ENCODE results near the gene ZBTB17. TPM values are rescaled to one million over a fixed set of nuclear protein-coding genes. Genes with fewer than 3 reads are reported as not detected.

ZBTB17 gene
- total RNA-seq, 1 donor from 2014 or later: 19.5 TPM

GRCh38 chr1:15958111-15958510 lies 17.8 kb downstream of the ZBTB17 start:
- Mint-ChIP-seq H3K4me3 (no peak overlapping the region), H3K9me3 (no peaks in the 10 kb centered on the region), H3K27me3 (ENCODE audit: insufficient read depth, low read depth) (peaks cover 4% of the 10 kb centered on the region), H3K4me1 (peaks cover 64% of the 10 kb centered on the region), H3K27ac (no peak overlapping the region), H3K36me3 (peaks cover 4% of the 10 kb centered on the region)
- Histone ChIP-seq H3K4me2 (no peak overlapping the region), H3K9me3 (ENCODE audit: low read depth) (no peaks in the 10 kb centered on the region), H3K4me3 (no peak overlapping the region), H3K27ac (no peak overlapping the region), H3K9ac (no peak overlapping the region), H2AFZ (replicated peaks) (no peak overlapping the region), H3K79me2 (ENCODE audit: low read depth) (peaks cover 26% of the 10 kb centered on the region), H3K27me3 (peaks cover 20% of the 10 kb centered on the region), H4K20me1 (ENCODE audit: low read depth) (peaks cover 95% of the 10 kb centered on the region), H3F3A (ENCODE audit: low read depth) (peaks cover 23% of the 10 kb centered on the region), H3K36me3 (no peaks in the 10 kb centered on the region), H3K4me1 (peaks cover 12% of the 10 kb centered on the region)
- TF ChIP-seq EZH2 (IDR thresholded peaks at IDR 0.05) (no peak), EZH2phosphoT487 (IDR thresholded peaks at IDR 0.05) (no peak), CTCF (IDR thresholded peaks at IDR 0.05) (no peak)
- no peak for DNase-seq (ENCODE audit: low spot score)

DNA sequence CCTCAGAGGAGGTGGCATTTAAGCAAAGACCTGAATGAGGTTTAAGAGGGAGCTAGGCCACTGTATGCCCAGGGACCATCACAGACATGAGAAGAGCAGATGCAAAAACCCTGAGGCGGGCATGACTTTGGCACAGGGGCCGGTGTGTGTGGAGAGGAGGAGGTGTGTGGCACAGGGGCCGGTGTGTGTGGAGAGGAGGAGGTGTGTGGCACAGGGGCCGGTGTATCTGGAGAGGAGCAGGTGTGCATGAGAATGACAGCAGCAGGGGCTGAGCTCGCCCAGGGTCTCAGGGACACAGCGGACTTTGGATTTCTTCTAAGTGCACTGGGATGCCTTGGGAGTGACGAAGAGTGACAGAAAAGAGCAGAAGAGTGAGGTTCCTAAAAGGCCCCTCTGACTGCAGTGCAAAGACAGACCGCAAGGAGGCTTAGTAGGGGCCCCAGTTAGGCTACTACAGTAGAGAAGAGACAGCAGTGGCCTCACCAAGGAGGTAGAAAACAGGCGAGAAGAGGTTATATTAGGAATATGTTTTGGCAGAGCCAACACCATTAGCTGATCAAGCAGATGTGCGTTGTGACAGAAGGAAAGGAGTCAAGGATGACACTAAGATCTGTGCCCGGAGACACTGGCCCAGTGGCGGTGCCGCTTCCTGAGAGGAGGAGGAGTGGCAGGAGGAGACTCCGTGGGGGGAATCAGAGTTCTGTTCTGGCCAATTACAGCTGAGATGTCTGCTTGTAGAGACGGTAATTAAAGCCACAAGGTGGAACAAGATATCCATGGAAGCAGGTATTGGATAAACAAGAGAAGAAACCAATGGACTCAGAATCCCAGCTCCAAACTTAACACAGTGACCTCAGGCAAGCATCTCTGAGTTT lies 18.4 kb downstream of the ZBTB17 start:
- no peaks in the 10 kb centered on the region for H3K36me3 ChIP-seq
- peaks cover 15% of the 10 kb centered on the region for H3K27me3 ChIP-seq
- peaks cover 93% of the 10 kb centered on the region for H4K20me1 ChIP-seq (ENCODE audit: low read depth)
- Mint-ChIP-seq H3K27me3 (ENCODE audit: insufficient read depth, low read depth) (peaks cover 4% of the 10 kb centered on the region), H3K4me1 (peaks cover 63% of the 10 kb centered on the region), H3K27ac (no peak overlapping the region), H3K4me3 (no peak overlapping the region), H3K9me3 (no peaks in the 10 kb centered on the region), H3K36me3 (peaks cover 7% of the 10 kb centered on the region)
- peaks cover 20% of the 10 kb centered on the region for H3F3A ChIP-seq (ENCODE audit: low read depth)
- peak; percentile 65 for DNase-seq (ENCODE audit: low spot score)
- peaks cover 12% of the 10 kb centered on the region for H3K4me1 ChIP-seq
- peaks cover 26% of the 10 kb centered on the region for H3K79me2 ChIP-seq (ENCODE audit: low read depth)
- H3K9me3 ChIP-seq (ENCODE audit: low read depth): no peaks in the 10 kb centered on the region
- no peak overlapping the region for H3K27ac ChIP-seq
- H3K4me2 ChIP-seq: no peak overlapping the region
- peak; percentile 66 for TF ChIP-seq CTCF (IDR thresholded peaks at IDR 0.05)
- TF ChIP-seq EZH2 (IDR thresholded peaks at IDR 0.05): no peak
- H3K4me3 ChIP-seq: no peak overlapping the region
- H3K9ac ChIP-seq: no peak overlapping the region
- H2AFZ ChIP-seq (replicated peaks): no peak overlapping the region

DNA sequence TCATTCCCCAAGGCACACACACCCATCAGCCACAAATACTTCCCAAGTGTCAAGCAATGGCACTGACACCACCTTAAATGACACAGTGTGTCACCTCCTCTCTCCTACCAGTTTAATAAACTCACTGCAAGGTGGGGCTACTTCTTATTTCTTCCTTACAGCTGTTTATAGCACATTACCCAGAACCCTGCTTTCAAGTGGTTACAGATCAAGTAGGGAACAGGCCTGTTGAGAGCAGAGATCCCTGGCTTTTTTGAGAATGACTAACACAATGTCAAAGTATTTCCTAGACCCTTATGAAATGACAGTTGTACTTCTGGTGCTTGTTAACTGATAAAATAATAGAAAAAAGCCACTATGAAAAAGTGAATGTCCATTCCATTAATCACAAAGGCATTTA lies 19.8 kb downstream of the ZBTB17 start:
- Histone ChIP-seq H3K4me1 (peaks cover 10% of the 10 kb centered on the region), H3K9me3 (ENCODE audit: low read depth) (no peaks in the 10 kb centered on the region), H3K79me2 (ENCODE audit: low read depth) (peaks cover 26% of the 10 kb centered on the region), H2AFZ (replicated peaks) (no peak overlapping the region), H4K20me1 (ENCODE audit: low read depth) (peaks cover 93% of the 10 kb centered on the region), H3K9ac (no peak overlapping the region), H3K27me3 (peaks cover 14% of the 10 kb centered on the region), H3K4me3 (no peak overlapping the region), H3K4me2 (no peak overlapping the region), H3F3A (ENCODE audit: low read depth) (peaks cover 7% of the 10 kb centered on the region), H3K27ac (no peak overlapping the region), H3K36me3 (no peaks in the 10 kb centered on the region)
- Mint-ChIP-seq H3K27ac (no peak overlapping the region), H3K36me3 (peaks cover 7% of the 10 kb centered on the region), H3K9me3 (no peaks in the 10 kb centered on the region), H3K4me3 (no peak overlapping the region), H3K27me3 (ENCODE audit: insufficient read depth, low read depth) (peaks cover 4% of the 10 kb centered on the region), H3K4me1 (peaks cover 63% of the 10 kb centered on the region)
- no peak for DNase-seq (ENCODE audit: low spot score)
- no peak for TF ChIP-seq EZH2 (IDR thresholded peaks at IDR 0.05)
- no peak for TF ChIP-seq CTCF (IDR thresholded peaks at IDR 0.05)
- no peak for TF ChIP-seq EZH2phosphoT487 (IDR thresholded peaks at IDR 0.05)

Measured in neural progenitor cell (in vitro differentiated cells).